Tibial artery (tissue), 4 donors: Measurements from ENCODE around the gene C1QTNF2.

Source experiments
- DNase-seq, 2 donors: peaks; one replicate each; pipeline ENCODE4 v3.0.0-alpha.2; 2019
- H3K27ac ChIP-seq, 2 donors: fragments of 200-600 bp; sonication (generic) in 1 of 2; 1 replicate in 1 of 2; 2 replicates in 1 of 2; pipeline ENCODE4 v1.5.1; 2018 to 2019; ENCODE audit warnings: mild to moderate bottlenecking in 1 of 2
- H3K27me3 ChIP-seq, 2 donors: fragments of 200-600 bp; sonication (generic) in 1 of 2; one replicate each; pipeline versions ENCODE4 v1.5.1 to v1.6.0; 2016 to 2019
- H3K36me3 ChIP-seq, 3 donors: fragments of 200-600 bp; sonication (generic) in 2 of 3; one replicate each; pipeline ENCODE4 v1.5.1; 2016 to 2019; ENCODE audit warnings: mild to moderate bottlenecking in 2 of 3
- H3K4me1 ChIP-seq, 4 donors: fragments of 200-600 bp; sonication (generic) in 2 of 4; 1 replicate in 3 of 4; 2 replicates in 1 of 4; pipeline ENCODE4 v1.5.1; 2016 to 2019
- H3K4me3 ChIP-seq, 2 donors: fragments of 200-600 bp; sonication (generic) in 1 of 2; 1 replicate in 1 of 2; 2 replicates in 1 of 2; pipeline ENCODE4 v1.5.1; 2018 to 2019; ENCODE audit warnings: mild to moderate bottlenecking in 2 of 2
- H3K9me3 ChIP-seq, 3 donors: fragments of 200-600 bp; sonication (generic) in 1 of 3; one replicate each; pipeline ENCODE4 v1.5.1; 2016 to 2019
- CTCF ChIP-seq, 2 experiments: fragments of 200-600 bp in 1 of 2; fragments of 450-650 bp in 1 of 2; IDR thresholded peaks; one replicate each; pipeline ENCODE4 v1.5.1; 2017 to 2019; ENCODE audit warnings: antibody characterized with exemption in 2 of 2, mild to moderate bottlenecking in 1 of 2, moderate library complexity in 1 of 2
- intact Hi-C: fragments of 100-400 bp; cut with DNase I; formaldehyde crosslinking; loops from one replicate; pipeline ENCODE4 v1.15.0; 2023; ENCODE audit warnings: low total_unique reads

Gene C1QTNF2

GRCh38 chr5:160369990-160370712, at the start of gene C1QTNF2:
TSS of gene C1QTNF2 (minus strand) at chr5:160370626. CDS start at chr5:160355011, 15,615 bp downstream.
- Histone ChIP-seq H3K27ac (peak within 1 kb of the TSS; percentile 70 to 74), H3K27me3 (no peaks in the 10 kb centered on the region)

GRCh38 chr5:160420331-160420610, 49.8 kb upstream of the C1QTNF2 start:
- H3K27me3 ChIP-seq: no peaks in the 10 kb centered on the region
- H3K9me3 ChIP-seq: no peaks in the 10 kb centered on the region
- TF ChIP-seq CTCF (IDR thresholded peaks at IDR 0.05): no peak
- peak overlapping the region in 1 of 2 donors; percentile 86 for H3K27ac ChIP-seq
- no peaks in the 10 kb centered on the region for H3K36me3 ChIP-seq
- no peak overlapping the region for H3K4me3 ChIP-seq
- intact Hi-C loops: no loop called here
- DNase-seq: no peak
- peaks cover 0 to 40% (median 20%) of the 10 kb centered on the region in 4 donors for H3K4me1 ChIP-seq

More at GRCh38 chr5:160369990-160370712, at the start of gene C1QTNF2:
- H3K4me3 ChIP-seq: peak within 1 kb of the TSS; percentile 70 to 74
- DNase-seq: peak; percentile 50 to 76
- peaks cover 0 to 10% (median 2%) of the 10 kb centered on the region in 4 donors for H3K4me1 ChIP-seq
- intact Hi-C loops: no loop called here
- no peaks in the 10 kb centered on the region for H3K36me3 ChIP-seq
- H3K9me3 ChIP-seq: no peaks in the 10 kb centered on the region
- TF ChIP-seq CTCF (IDR thresholded peaks at IDR 0.05): no peak

- Histone ChIP-seq H3K9me3 (no peaks in the 10 kb centered on the region), H3K4me3 (peak overlapping the region; percentile 65 to 82), H3K27ac (peak overlapping the region; percentile 86 to 91), H3K27me3 (no peaks in the 10 kb centered on the region), H3K4me1 (peaks cover 0 to 40% (median 21%) of the 10 kb centered on the region in 4 donors), H3K36me3 (peaks cover 0 to 5% (median 5%) of the 10 kb centered on the region in 3 donors)
- intact Hi-C loops: no loop called here
- no peak for TF ChIP-seq CTCF (IDR thresholded peaks at IDR 0.05)
- DNase-seq: no peak
Measured at GRCh38 chr5:160419458-160420330, 49.3 kb upstream of the C1QTNF2 start.

- no peaks in the 10 kb centered on the region for H3K27me3 ChIP-seq
- DNase-seq: peak; percentile 92 to 97
- H3K36me3 ChIP-seq: peaks cover 6 to 14% (median 13%) of the 10 kb centered on the region in 3 donors
- intact Hi-C loops: no loop called here
- H3K4me3 ChIP-seq: peak within 1 kb of the TSS; percentile 65 to 82
- peaks cover 0 to 40% (median 21%) of the 10 kb centered on the region in 4 donors for H3K4me1 ChIP-seq
- TF ChIP-seq CTCF (IDR thresholded peaks at IDR 0.05): no peak
- no peaks in the 10 kb centered on the region for H3K9me3 ChIP-seq
- H3K27ac ChIP-seq: peak within 1 kb of the TSS; percentile 86 to 91
Measured at GRCh38 chr5:160418561-160419457, 48.4 kb upstream of the C1QTNF2 start, which contains the start of gene SLU7. TSS of gene SLU7 (minus strand) at chr5:160419081. CDS start at chr5:160415294, 3,787 bp downstream.
